ENCODE measurements around the gene IRGC. TPM values are rescaled to one million over a fixed set of nuclear protein-coding genes. Genes with fewer than 3 reads are reported as not detected.

The IRGC gene
- total and polyA plus RNA-seq, 7 donors, result not detected

DNA sequence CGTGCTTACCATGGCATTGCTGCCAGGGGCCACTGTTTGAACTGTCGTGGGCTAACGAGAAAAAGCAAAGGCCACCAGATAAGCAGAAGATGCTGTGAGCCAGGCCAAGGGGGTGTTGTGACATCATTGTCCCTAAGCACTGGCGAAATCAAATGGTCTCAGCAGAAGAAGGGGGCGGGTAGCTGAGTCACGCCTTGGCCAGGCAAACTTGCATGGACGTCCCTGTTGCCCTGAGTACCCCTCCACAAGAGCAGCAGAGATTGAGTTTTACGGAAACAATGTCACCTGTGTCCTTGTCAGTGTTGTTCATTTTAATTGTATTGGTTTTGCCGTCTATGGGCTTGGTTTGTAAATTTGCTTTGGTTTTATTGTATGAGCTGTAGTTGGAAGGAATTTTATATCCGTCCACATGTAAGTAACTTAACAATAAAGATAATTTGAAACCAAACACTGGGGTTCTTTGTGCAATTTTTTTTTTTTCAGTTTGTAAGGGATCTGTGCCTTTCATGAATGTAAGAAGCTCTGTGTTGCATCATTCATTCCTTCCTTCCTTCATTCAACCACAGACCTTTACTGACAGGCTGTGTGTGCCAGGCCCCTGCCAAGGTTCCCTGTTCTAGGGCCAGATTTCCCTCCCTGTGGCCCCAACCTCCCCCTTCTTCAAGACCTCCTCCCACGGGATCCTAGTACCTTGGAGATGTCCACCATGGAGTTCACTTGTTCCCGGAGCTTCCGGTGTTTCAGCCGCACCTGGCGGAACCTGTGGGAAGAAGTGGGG lies 52.6 kb downstream of the IRGC start:
- WGBS, 3 donors, result 61 to 63% (median 63%) methylated on average over 15 of the region's 15 CpGs

DNA sequence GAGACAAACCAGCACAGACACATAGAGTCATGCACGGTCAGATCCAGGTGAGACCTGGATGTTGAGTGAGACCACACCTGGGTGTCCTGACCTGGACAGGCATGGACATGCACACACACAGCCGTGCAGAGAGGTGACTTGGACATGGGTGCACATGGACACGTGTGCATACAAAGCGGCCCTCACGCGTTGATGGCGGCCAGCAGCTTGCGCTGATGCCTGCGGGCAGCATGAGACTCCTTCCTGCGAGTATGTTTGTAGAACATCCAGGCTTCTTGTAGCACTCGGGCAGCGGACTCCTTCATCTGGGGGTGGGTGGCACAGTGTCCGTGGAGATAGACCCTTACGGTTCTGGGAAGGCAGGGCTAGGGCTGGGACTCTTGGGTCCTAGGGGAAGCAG lies 53.4 kb downstream of the IRGC start:
- Histone ChIP-seq H3K36me3 (ENCODE audit: insufficient read depth in 1 of 2, low read depth in 1 of 2) (no peaks in the 10 kb centered on the region), H3K27ac (no peak overlapping the region), H3K9me3 (no peaks in the 10 kb centered on the region), H3K4me1 (peaks cover under 1% of the 10 kb centered on the region), H3K27me3 (ENCODE audit: insufficient read depth in 3 of 3, low read length in 2 of 3) (peaks cover 0 to 16% (median 3%) of the 10 kb centered on the region in 3 donors), H3K4me3 (no peak overlapping the region)
- intact Hi-C loops (cut with DNase I), result no loop called here
- ATAC-seq (no peak), DNase-seq (peak in 1 of 2 donors; percentile 27)
- WGBS, 3 donors, result 89 to 90% (median 89%) methylated on average over 14 of the region's 14 CpGs
- TF ChIP-seq, protein P1, sequence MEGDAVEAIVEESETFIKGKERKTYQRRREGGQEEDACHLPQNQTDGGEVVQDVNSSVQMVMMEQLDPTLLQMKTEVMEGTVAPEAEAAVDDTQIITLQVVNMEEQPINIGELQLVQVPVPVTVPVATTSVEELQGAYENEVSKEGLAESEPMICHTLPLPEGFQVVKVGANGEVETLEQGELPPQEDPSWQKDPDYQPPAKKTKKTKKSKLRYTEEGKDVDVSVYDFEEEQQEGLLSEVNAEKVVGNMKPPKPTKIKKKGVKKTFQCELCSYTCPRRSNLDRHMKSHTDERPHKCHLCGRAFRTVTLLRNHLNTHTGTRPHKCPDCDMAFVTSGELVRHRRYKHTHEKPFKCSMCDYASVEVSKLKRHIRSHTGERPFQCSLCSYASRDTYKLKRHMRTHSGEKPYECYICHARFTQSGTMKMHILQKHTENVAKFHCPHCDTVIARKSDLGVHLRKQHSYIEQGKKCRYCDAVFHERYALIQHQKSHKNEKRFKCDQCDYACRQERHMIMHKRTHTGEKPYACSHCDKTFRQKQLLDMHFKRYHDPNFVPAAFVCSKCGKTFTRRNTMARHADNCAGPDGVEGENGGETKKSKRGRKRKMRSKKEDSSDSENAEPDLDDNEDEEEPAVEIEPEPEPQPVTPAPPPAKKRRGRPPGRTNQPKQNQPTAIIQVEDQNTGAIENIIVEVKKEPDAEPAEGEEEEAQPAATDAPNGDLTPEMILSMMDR (IDR thresholded peaks at IDR 0.05), result no peak

More for the DNA sequence above, 52.6 kb downstream of the IRGC start:
- DNase-seq (peak; percentile 48 to 51), ATAC-seq (peak in 1 of 4 donors; percentile 12)
- intact Hi-C loops (cut with DNase I), result no loop called here
- peaks cover 0 to 16% (median 3%) of the 10 kb centered on the region in 3 donors for H3K27me3 ChIP-seq (ENCODE audit: insufficient read depth in 3 of 3, low read length in 2 of 3)
- no peak overlapping the region for H3K4me3 ChIP-seq
- no peaks in the 10 kb centered on the region for H3K9me3 ChIP-seq
- no peaks in the 10 kb centered on the region for H3K4me1 ChIP-seq
- TF ChIP-seq, protein P1 (IDR thresholded peaks at IDR 0.05), result no peak
- H3K36me3 ChIP-seq (ENCODE audit: insufficient read depth in 1 of 2, low read depth in 1 of 2), result no peaks in the 10 kb centered on the region
- H3K27ac ChIP-seq, result no peak overlapping the region

Other genes starting within 250 kb of the IRGC start
- 1 to 10 TPM; 3.1 to 5.7 (median 4.5) TPM for gene PHLDB3, start 211.3 kb upstream of the IRGC start, total RNA-seq
- gene PHLDB3, start 211.3 kb upstream of the IRGC start, polyA plus RNA-seq, result 1 to 10 TPM; 2.0 to 4.7 (median 3.2) TPM
- 10 to 100 TPM; 13.0 to 20.9 (median 16.6) TPM for gene ETHE1, start 188.9 kb upstream of the IRGC start, total RNA-seq
- gene ETHE1, start 188.9 kb upstream of the IRGC start, polyA plus RNA-seq, result 10 to 100 TPM; 18.5 to 22.8 (median 20.3) TPM
- 1 to 10 TPM in 3 of 4 donors, under 1 TPM in 1; 0.40 to 1.6 (median 1.2) TPM for gene ZNF575, start 182.9 kb upstream of the IRGC start, total RNA-seq
- gene ZNF575, start 182.9 kb upstream of the IRGC start, polyA plus RNA-seq, result 1 to 10 TPM in 1 of 3 donors, under 1 TPM in 2; 0.23 to 1.1 (median 0.35) TPM
- gene XRCC1, start 140.5 kb upstream of the IRGC start, total RNA-seq, result 10 to 100 TPM; 12.7 to 22.1 (median 14.8) TPM
- gene XRCC1, start 140.5 kb upstream of the IRGC start, polyA plus RNA-seq, result 10 to 100 TPM; 13.5 to 21.6 (median 14.1) TPM
- 1 to 10 TPM in 1 of 4 donors, under 1 TPM in 2, not detected in 1; 0.66 to 1.1 (median 0.86) TPM for gene PINLYP, start 140.3 kb upstream of the IRGC start, total RNA-seq
- 1 to 10 TPM in 1 of 3 donors, under 1 TPM in 2; 0.66 to 1.3 (median 0.90) TPM for gene PINLYP, start 140.3 kb upstream of the IRGC start, polyA plus RNA-seq
- 10 to 100 TPM; 16.3 to 26.9 (median 22.4) TPM for gene IRGQ, start 119.9 kb upstream of the IRGC start, total RNA-seq
- 10 to 100 TPM in 2 of 3 donors, 1 to 10 TPM in 1; 5.5 to 23.3 (median 11.9) TPM for gene IRGQ, start 119.9 kb upstream of the IRGC start, polyA plus RNA-seq
- gene ZNF576, start 119.5 kb upstream of the IRGC start, total RNA-seq, result 10 to 100 TPM; 10.3 to 16.2 (median 15.9) TPM
- 10 to 100 TPM; 14.6 to 22.7 (median 22.4) TPM for gene ZNF576, start 119.5 kb upstream of the IRGC start, polyA plus RNA-seq
- under 1 TPM in 3 of 4 donors, not detected in 1; 0.12 to 0.34 (median 0.19) TPM for gene SRRM5, start 104.0 kb upstream of the IRGC start, total RNA-seq
- gene SRRM5, start 104.0 kb upstream of the IRGC start, polyA plus RNA-seq, result 1 to 10 TPM in 1 of 3 donors, under 1 TPM in 2; 0.10 to 1.1 (median 0.52) TPM
- gene ZNF428, start 96.4 kb upstream of the IRGC start, total RNA-seq, result 10 to 100 TPM; 17.2 to 39.0 (median 28.0) TPM
- gene ZNF428, start 96.4 kb upstream of the IRGC start, polyA plus RNA-seq, result 10 to 100 TPM; 12.4 to 33.5 (median 27.5) TPM
- gene CADM4, start 76.2 kb upstream of the IRGC start, total RNA-seq, result 10 to 100 TPM in 1 of 4 donors, 1 to 10 TPM in 3; 4.4 to 10.6 (median 5.0) TPM
- gene CADM4, start 76.2 kb upstream of the IRGC start, polyA plus RNA-seq, result 1 to 10 TPM; 1.8 to 4.7 (median 3.1) TPM
- 1 to 10 TPM; 1.8 to 6.1 (median 3.9) TPM for gene PLAUR, start 45.9 kb upstream of the IRGC start, total RNA-seq
- 1 to 10 TPM; 1.0 to 9.7 (median 2.5) TPM for gene PLAUR, start 45.9 kb upstream of the IRGC start, polyA plus RNA-seq
- gene SMG9, start 38.9 kb downstream of the IRGC start, total RNA-seq, result 10 to 100 TPM; 11.6 to 27.1 (median 15.1) TPM
- 10 to 100 TPM; 10.1 to 29.1 (median 13.7) TPM for gene SMG9, start 38.9 kb downstream of the IRGC start, polyA plus RNA-seq
- under 1 TPM; 0.26 to 0.89 (median 0.40) TPM for gene KCNN4, start 64.9 kb downstream of the IRGC start, total RNA-seq
- under 1 TPM; 0.09 to 0.43 (median 0.21) TPM for gene KCNN4, start 64.9 kb downstream of the IRGC start, polyA plus RNA-seq
- gene LYPD5, start 86.4 kb downstream of the IRGC start, total RNA-seq, result under 1 TPM; 0.23 to 0.79 (median 0.58) TPM
- gene LYPD5, start 86.4 kb downstream of the IRGC start, polyA plus RNA-seq, result under 1 TPM; 0.22 to 0.27 (median 0.26) TPM
- 1 to 10 TPM; 3.1 to 8.7 (median 4.6) TPM for gene ZNF283, start 111.2 kb downstream of the IRGC start, total RNA-seq
- gene ZNF283, start 111.2 kb downstream of the IRGC start, polyA plus RNA-seq, result 1 to 10 TPM in 2 of 3 donors, under 1 TPM in 1; 0.79 to 7.8 (median 1.0) TPM
- 1 to 10 TPM in 2 of 4 donors, under 1 TPM in 2; 0.67 to 2.2 (median 1.3) TPM for gene ZNF404, start 167.9 kb downstream of the IRGC start, total RNA-seq
- 1 to 10 TPM in 1 of 3 donors, under 1 TPM in 2; 0.27 to 3.8 (median 0.76) TPM for gene ZNF404, start 167.9 kb downstream of the IRGC start, polyA plus RNA-seq
- gene ZNF45, start 219.2 kb downstream of the IRGC start, total RNA-seq, result 1 to 10 TPM; 3.5 to 9.5 (median 4.9) TPM
- 1 to 10 TPM; 2.0 to 7.2 (median 2.3) TPM for gene ZNF45, start 219.2 kb downstream of the IRGC start, polyA plus RNA-seq
- 1 to 10 TPM in 2 of 4 donors, under 1 TPM in 2; 0.54 to 2.5 (median 1.2) TPM for gene ZNF221, start 235.2 kb downstream of the IRGC start, total RNA-seq
- gene ZNF221, start 235.2 kb downstream of the IRGC start, polyA plus RNA-seq, result under 1 TPM; 0.23 to 0.93 (median 0.75) TPM